Left lung (tissue), 10 donors: ENCODE results near the gene SLC29A4. TPM values are rescaled to one million over a fixed set of nuclear protein-coding genes. Genes with fewer than 3 reads are reported as not detected.
"Not testable (repeated sequence)": the region's sequence is repeated elsewhere in the genome, so short reads cannot be mapped to it uniquely, and the experiment has no call there.

Experiments used
- ATAC-seq: fragments of 200-7000 bp; cut with Tn5 transposase; one replicate; pipeline ENCODE4 v1.9.1; 2020; ENCODE audit warnings: moderate library complexity
- DNase-seq, 4 donors: peaks; one replicate each; pipeline ENCODE4 v3.0.0-alpha.2; 2013 to 2020
- H3K27ac ChIP-seq, 2 donors: fragments of 200-600 bp; sonication (generic) in 1 of 2; one replicate each; pipeline versions ENCODE4 v1.5.0 to v1.8.0; 2020 to 2021
- H3K27me3 ChIP-seq, 2 donors: fragments of 200-600 bp; sonication (generic) in 1 of 2; one replicate each; pipeline versions ENCODE4 v1.5.0 to v1.8.0; 2020 to 2021
- H3K36me3 ChIP-seq, 2 donors: fragments of 200-600 bp; sonication (generic) in 1 of 2; one replicate each; pipeline versions ENCODE4 v1.5.0 to v1.8.0; 2020 to 2021
- H3K4me1 ChIP-seq, 2 donors: fragments of 200-600 bp; one replicate each; pipeline ENCODE4 v1.8.0; 2021
- H3K4me3 ChIP-seq, 2 donors: fragments of 200-600 bp; sonication (generic) in 1 of 2; one replicate each; pipeline versions ENCODE4 v1.5.0 to v1.8.0; 2020 to 2021; ENCODE audit warnings: mild to moderate bottlenecking in 1 of 2
- H3K9me3 ChIP-seq, 2 donors: fragments of 200-600 bp; sonication (generic) in 1 of 2; one replicate each; pipeline versions ENCODE4 v1.5.0 to v1.8.0; 2020 to 2021
- intact Hi-C, 2 donors: fragments of 100-400 bp; cut with DNase I; formaldehyde crosslinking; loops; one replicate each; pipeline versions ENCODE4 v1.11.2 to v1.14.2; 2022
- polyA plus RNA-seq, 6 donors: library from polyadenylated mRNA; unstranded; fragments of 120-200 nt; gene quantifications; one replicate each; pipeline ENCODE4 v1.2.1, GENCODE V29; 2013; ENCODE audit not compliant: insufficient read length in 6 of 6
- total RNA-seq, 2 donors: library from RNA; stranded (reverse); fragmentation: NEBNext Ultra II Directional; extraction: Animal tissue kit (Norgen Biotek cat#: 25700); gene quantifications; one replicate each; pipeline ENCODE4 v1.2.1, GENCODE V29; 2021
- TF ChIP-seq, protein P1 (sequence below), 2 donors: fragments of 200-600 bp; sonication (generic) in 1 of 2; IDR thresholded peaks; one replicate each; pipeline versions ENCODE4 v1.5.0 to v1.8.0; 2021; ENCODE audit warnings: antibody characterized with exemption in 2 of 2
- donor health status: DM: no; HTN: yes; CAD: no.
- donor health status: DM: no; HTN: no; CAD: no.

The SLC29A4 gene
- total and polyA plus RNA-seq, 8 donors: 1.2 to 35.0 (median 21.0) TPM

DNA sequence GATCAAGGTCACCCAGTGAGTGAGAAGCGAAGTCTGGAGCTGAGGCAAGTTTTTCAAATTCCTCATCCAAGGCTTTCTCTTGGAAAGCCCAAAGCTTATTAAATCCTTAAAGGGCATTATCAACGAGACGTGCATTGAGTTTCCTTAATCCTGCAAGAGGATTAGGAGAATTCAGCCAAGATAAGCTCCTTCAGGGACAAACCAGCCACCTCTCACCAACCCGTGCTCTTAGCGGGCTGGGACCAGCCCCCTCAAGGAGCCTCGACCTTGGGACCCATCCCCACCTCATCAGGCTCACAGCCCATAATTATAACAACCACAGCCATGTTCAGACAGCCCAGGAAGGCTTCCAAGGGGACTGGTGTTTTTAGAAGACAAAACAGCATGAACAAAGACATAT, 12.0 kb upstream of the SLC29A4 start:
- no peak for DNase-seq
- Histone ChIP-seq H3K4me3 (no peak overlapping the region), H3K4me1 (no peaks in the 10 kb centered on the region), H3K27me3 (peaks cover 0 to 5% of the 10 kb centered on the region in 2 donors), H3K9me3 (no peaks in the 10 kb centered on the region), H3K27ac (no peak overlapping the region), H3K36me3 (no peaks in the 10 kb centered on the region)
- TF ChIP-seq, protein P1, sequence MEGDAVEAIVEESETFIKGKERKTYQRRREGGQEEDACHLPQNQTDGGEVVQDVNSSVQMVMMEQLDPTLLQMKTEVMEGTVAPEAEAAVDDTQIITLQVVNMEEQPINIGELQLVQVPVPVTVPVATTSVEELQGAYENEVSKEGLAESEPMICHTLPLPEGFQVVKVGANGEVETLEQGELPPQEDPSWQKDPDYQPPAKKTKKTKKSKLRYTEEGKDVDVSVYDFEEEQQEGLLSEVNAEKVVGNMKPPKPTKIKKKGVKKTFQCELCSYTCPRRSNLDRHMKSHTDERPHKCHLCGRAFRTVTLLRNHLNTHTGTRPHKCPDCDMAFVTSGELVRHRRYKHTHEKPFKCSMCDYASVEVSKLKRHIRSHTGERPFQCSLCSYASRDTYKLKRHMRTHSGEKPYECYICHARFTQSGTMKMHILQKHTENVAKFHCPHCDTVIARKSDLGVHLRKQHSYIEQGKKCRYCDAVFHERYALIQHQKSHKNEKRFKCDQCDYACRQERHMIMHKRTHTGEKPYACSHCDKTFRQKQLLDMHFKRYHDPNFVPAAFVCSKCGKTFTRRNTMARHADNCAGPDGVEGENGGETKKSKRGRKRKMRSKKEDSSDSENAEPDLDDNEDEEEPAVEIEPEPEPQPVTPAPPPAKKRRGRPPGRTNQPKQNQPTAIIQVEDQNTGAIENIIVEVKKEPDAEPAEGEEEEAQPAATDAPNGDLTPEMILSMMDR (IDR thresholded peaks at IDR 0.05): no peak
- ATAC-seq: no peak
- intact Hi-C loops: no loop called here

GRCh38 chr7:5273831-5274405, 8.8 kb upstream of the SLC29A4 start:
- ATAC-seq, H3K9me3 ChIP-seq, H3K4me1 ChIP-seq, H3K27me3 ChIP-seq, H3K36me3 ChIP-seq, H3K4me3 ChIP-seq, DNase-seq, H3K27ac ChIP-seq, intact Hi-C loops: not testable (repeated sequence)

DNA sequence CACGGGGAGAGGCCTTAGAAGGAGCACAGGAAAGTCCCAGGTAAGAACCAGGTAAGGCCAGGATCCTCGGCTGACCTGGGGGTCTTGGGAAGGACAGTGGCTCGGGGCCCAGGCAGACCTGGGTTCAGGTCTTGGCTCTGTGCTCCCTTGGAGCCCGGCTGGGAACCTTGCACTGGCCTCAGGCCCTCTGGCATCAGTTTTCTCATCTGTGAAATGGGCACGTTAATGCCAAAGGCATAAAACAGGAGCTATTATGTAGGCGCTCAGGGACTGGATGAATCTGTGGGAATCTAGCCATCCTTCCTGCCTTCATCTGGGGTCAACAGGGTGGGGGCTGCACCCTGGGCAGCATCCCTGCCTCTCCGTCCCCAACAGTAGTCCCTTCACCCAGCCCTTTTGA, 8.3 kb upstream of the SLC29A4 start:
- H3K36me3 ChIP-seq: no peaks in the 10 kb centered on the region
- H3K4me1 ChIP-seq: no peaks in the 10 kb centered on the region
- intact Hi-C loops: no loop called here
- H3K27ac ChIP-seq: no peak overlapping the region
- H3K9me3 ChIP-seq: no peaks in the 10 kb centered on the region
- ATAC-seq (no peak), DNase-seq (no peak)
- H3K27me3 ChIP-seq: peaks cover 0 to 5% of the 10 kb centered on the region in 2 donors
- no peak overlapping the region for H3K4me3 ChIP-seq
- TF ChIP-seq, protein P1 (IDR thresholded peaks at IDR 0.05): no peak

DNA sequence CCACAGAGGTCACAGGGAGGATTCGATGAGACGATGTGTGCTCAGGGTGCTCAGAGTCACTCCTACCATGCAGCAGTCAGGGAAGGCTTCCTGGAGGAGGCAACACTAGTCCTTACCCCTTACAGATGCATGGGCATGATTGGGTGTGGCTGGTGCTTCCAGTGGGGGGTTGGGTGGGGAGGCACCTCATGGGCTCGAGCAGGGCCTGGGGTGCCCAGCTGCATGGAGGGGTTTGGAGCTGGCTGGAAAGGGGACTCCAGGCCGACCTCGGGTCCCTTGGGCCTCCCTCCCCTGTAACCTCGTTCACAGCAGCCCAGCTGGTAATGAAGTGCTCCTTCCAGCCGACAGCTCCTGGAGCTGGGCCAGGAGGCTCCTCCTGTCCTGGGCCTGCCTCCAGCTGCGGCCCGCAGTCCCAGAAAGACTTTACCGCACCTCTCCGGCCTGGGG, 7.7 kb upstream of the SLC29A4 start:
- H3K27ac ChIP-seq, intact Hi-C loops, H3K4me1 ChIP-seq, H3K27me3 ChIP-seq, H3K4me3 ChIP-seq, H3K36me3 ChIP-seq, H3K9me3 ChIP-seq: not testable (repeated sequence)
- ATAC-seq (peak; percentile 73), DNase-seq (peak in 2 of 4 donors; percentile 29 to 67)

DNA sequence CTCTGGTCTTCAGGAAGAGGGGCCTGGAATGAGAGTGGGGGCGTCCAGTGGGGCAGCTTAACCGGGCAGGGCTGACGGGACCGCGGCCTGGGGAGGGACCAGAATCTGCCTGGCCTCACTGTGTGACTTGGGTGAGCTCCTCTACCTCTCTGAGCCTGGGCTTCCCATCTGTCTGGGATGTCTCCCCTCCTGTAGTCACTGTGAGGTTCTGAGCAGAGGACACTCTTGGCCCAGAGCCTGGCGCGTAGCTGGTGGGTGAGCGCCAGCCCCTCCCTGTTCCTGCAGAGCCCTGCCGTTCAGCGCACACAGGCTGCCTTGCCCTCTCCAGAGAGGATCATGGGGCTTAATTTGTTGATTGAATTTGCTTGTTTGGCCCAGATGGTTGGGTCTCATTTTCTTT, 7.2 kb upstream of the SLC29A4 start:
- H3K9me3 ChIP-seq, H3K4me3 ChIP-seq, H3K27me3 ChIP-seq, intact Hi-C loops, H3K4me1 ChIP-seq, H3K27ac ChIP-seq, H3K36me3 ChIP-seq: not testable (repeated sequence)
- peak in 1 of 4 donors; percentile 67 for DNase-seq
- ATAC-seq: peak; percentile 21

GRCh38 chr7:5276123-5276522, 6.6 kb upstream of the SLC29A4 start:
- intact Hi-C loops, H3K36me3 ChIP-seq, ATAC-seq, H3K4me3 ChIP-seq, DNase-seq, H3K27me3 ChIP-seq, H3K4me1 ChIP-seq, H3K9me3 ChIP-seq, H3K27ac ChIP-seq: not testable (repeated sequence)

DNA sequence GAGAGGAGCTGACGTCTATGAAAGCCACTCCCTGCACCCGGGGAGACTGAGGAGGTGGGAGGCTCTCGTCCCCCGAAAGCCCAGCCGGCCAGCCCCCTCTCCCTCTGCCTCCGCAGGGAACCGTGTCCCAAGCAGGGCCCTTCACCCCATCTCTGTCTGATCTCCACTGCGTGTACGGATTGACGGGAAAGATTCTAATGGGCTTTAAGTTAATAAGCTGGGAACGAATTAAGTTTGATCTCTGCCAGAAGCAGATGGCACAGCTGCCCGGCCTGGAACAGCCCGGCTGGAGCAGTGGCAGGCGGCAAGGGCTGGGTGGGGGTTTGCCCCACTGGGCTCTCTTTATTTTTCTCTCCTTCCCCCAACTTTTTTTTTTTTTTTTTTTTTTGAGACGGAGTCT, 6.1 kb upstream of the SLC29A4 start:
- Histone ChIP-seq H3K9me3 (no peaks in the 10 kb centered on the region), H3K36me3 (no peaks in the 10 kb centered on the region), H3K4me1 (no peaks in the 10 kb centered on the region), H3K27ac (no peak overlapping the region), H3K27me3 (peaks cover 0 to 7% of the 10 kb centered on the region in 2 donors), H3K4me3 (no peak overlapping the region)
- DNase-seq (no peak), ATAC-seq (no peak)
- intact Hi-C loops: no loop called here
- TF ChIP-seq, protein P1 (IDR thresholded peaks at IDR 0.05): no peak
